EH (cell line): ENCODE data around the gene ANKUB1.

Experiments used
- DNase-seq: peaks from one replicate; pipeline ENCODE4 v3.0.0-alpha.2; 2015; ENCODE audit warnings: low read depth

The ANKUB1 gene

DNA sequence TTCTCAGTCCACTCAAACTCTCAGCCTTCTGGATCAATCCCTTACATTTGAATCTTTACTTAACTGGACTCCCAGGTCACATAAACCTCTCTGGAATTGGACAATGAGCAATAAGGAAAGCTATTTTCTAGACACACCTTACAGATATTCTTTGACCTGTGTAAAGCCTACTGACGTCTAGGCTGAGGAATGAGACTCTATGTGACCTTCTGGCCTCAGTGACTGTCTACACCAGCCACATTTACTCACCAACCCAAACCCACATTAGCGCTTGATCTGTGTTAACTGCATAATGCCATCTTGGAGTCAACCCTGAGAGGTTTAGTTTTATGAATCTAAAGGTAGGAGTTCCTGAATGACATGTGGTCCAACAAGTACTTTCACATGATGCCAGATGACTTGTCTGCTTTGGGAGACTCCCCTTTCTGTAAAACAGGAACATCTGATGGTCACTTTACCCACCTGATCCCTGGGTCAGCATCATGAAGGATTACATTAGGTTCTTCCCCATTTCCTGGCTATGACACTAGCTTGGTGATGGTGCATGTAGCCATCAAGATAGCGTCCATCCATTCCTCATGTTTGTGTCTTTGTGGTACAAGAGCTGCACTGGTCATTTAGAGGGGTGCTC is 28.7 kb downstream of the ANKUB1 start:
- no peak for DNase-seq

- DNase-seq: no peak
These were observed 38.6 kb downstream of the ANKUB1 start for GRCh38 chr3:149753717-149754116.

GRCh38 chr3:149752788-149753136 is 39.6 kb downstream of the ANKUB1 start:
- DNase-seq: no peak

DNA sequence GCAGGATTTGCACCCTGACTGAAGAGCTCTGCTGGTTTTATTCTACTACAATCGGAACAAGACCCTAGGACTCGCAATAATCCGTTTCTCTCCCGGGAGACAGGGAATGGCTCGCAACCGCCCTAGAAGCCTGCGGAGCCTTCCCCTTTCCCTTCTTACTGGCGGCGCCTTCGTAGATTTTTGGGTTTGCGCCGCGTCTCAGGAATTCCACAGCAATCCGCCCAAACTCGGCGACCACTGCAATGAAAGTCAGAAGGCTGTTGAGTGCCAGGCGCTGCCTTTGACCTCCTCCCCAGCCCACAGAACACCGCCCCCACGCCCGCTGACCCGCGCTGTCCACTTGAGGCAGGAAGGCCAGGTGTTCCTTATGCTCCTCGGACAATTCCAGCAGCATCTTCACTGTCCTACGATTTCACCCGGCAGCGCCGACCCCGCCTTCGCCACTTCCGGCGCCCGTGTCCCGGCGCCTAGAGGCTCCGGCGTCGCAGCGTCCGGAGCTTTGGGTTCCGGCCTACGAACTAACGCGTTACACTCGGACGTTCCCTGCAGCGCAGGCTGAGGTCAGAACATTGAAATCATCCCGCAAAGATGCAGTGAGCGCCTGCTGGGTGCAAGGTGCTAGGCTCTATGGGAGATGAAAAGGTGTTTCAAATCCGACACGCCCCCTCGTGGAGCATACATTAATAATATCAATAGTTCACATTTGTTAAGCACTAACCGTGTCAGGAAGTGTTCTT is 40.1 kb downstream of the ANKUB1 start, which contains the start of gene COMMD2:
Gene COMMD2, minus strand, starts transcription at position 439 of the 737 bp plus-strand sequence. Its CDS starts 45 bp downstream, at position 394.
- peak; percentile 82 for DNase-seq

GRCh38 chr3:149751551-149751950 is 40.8 kb downstream of the ANKUB1 start:
- DNase-seq: no peak

DNA sequence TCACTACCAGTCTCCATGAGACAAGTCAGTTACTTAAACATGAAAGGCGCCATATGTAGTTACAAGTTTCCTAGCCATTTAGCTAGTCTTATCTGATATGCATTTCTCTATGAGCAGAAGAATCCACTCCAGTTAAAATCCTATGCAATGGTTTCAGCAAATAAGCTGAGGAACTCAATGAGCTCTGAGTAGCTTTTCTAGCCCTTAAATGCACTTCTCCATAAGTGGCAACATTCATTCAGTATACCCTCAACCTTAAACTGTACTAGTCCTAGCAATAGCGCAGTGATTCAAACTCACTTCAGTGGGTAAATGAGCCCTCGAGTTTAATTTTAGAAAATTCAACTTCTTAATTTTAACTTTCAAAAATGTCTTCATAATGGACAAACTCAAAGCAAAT is 47.7 kb downstream of the ANKUB1 start:
- DNase-seq: no peak

DNA sequence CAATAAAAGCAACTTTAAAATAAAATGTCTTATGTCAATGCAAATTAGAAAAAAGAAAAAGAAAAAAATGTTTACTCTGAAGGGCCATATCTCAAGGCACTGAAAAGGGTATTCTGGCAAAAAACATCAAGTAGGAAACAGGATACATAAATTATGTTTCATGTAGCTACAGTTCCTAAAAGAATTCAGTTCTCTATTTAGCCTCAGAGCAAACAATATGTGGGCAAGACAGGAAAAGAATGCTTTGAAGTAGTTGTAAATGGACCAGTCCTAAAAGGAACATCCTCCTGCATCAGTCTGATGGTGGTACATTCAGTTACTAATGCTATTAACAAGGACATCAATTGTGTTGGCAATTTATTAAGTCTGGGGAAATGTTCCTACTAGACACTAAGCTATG is 48.2 kb downstream of the ANKUB1 start:
- no peak for DNase-seq

DNA sequence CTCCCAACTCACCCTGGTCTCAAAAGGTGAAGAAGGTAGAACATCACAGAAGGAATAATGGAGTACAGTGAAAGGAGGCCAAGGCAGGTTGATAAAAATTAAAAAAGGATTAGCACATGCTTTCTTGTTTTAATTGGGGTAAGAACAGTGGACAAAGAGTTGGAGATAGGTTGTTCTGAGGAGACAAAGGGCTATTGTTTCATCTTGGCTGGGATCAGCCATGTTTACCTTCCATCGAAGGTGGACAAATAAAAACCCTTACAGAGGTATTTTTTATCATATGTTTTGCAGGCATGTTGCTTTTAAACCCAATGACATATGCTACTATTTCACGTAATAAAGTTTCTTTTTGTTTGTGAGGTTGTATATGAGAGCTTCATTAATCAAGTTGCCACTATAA is 53.0 kb downstream of the ANKUB1 start:
- no peak for DNase-seq

GRCh38 chr3:149738876-149739275 is 53.5 kb downstream of the ANKUB1 start:
- no peak for DNase-seq

DNA sequence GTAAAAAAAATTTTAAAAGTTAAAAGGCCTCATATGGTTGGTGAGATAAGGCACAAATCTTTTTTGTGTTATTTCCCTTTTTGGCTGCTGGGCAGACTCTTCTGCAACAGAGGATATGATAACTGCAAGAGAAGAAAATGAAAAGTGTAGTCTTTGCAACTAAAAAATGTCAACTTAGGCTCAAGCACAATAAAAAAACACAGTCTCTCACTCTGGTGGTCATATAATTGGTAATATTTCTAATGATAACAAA is 55.5 kb downstream of the ANKUB1 start:
- no peak for DNase-seq

DNA sequence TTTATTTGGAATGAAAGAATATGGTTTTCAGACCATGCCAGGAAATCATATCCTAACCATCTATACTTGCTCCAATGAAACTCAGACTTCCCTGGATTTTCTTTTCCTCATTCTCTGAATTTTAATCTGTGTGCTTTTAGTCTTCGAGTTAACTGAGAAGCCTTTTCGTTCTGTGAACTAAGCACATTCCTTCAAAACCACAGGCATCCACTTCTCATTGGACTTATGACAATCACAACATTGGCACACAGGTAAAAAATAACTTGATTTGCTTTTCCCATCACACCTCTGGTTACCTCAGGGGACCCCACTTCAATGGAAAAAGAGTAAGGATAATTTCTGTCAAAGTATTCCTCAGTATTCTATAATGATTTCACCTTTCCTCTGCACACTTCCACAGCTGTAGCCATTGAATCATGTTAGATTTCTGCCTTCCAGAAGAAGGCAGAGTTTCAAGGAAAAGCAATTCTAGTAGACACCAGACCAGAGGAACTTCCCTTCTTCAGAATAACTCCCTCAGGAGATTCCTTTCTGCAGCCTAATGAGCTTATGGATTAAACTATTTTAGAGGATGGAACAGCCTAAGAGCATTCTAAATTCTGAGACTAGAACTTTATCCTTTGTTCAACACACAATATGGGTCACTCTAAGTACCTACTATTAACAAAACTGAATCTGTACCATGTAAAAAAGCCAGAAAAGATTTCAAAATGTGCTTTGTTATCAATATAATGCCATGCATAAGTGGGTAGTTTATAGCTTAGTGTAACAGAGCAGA is 56.0 kb downstream of the ANKUB1 start:
- peak; percentile 68 for DNase-seq

DNA sequence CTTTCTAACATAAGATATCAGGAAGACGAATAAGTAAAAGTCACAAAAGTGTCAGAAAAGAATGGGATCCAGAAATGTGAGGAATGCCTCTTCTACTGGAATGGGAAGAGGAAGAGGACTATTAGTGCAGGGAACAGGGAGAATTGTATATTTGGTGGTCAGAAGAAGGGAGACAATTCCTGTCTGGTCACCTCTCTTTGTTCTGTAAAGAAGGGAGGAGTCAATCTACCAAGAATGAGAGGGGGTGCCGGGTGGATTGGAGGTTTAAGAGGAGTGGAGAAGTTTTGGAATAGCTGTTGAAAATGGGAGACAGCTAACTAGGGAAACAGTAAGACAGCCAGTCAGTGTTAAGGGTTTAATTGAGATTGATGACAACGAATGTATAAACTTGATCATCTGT is 60.1 kb downstream of the ANKUB1 start:
- no peak for DNase-seq

DNA sequence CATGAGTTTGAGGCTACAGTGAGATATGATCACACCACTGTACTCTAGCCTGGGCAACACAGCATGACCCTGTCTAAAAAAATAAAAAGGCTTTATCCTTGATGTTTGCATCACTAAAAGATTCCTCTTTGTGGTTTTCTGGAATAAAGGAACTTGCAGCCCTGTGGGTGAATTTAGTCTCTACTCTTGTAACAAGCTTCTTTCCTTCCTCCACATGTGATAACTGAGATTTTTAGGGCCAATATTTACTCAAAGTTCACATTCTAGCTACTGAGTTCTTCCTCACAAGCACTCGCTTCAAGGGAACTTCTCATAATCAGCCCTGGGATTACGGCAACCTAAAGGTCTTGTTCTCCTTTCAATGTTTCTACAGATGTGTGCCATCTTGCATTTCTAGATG is 64.7 kb downstream of the ANKUB1 start:
- DNase-seq: no peak

- DNase-seq: peak; percentile 36
These were observed 65.5 kb downstream of the ANKUB1 start for GRCh38 chr3:149726716-149727407.

GRCh38 chr3:149723781-149724180 is 68.6 kb downstream of the ANKUB1 start:
- no peak for DNase-seq

- no peak for DNase-seq
These were observed 71.4 kb downstream of the ANKUB1 start for GRCh38 chr3:149720918-149721317.

GRCh38 chr3:149717391-149718056 is 74.8 kb downstream of the ANKUB1 start:
- DNase-seq: peak; percentile 76

GRCh38 chr3:149716984-149717383 is 75.4 kb downstream of the ANKUB1 start:
- DNase-seq: no peak

- no peak for DNase-seq
These were observed 77.1 kb downstream of the ANKUB1 start for GRCh38 chr3:149715247-149715646.

DNA sequence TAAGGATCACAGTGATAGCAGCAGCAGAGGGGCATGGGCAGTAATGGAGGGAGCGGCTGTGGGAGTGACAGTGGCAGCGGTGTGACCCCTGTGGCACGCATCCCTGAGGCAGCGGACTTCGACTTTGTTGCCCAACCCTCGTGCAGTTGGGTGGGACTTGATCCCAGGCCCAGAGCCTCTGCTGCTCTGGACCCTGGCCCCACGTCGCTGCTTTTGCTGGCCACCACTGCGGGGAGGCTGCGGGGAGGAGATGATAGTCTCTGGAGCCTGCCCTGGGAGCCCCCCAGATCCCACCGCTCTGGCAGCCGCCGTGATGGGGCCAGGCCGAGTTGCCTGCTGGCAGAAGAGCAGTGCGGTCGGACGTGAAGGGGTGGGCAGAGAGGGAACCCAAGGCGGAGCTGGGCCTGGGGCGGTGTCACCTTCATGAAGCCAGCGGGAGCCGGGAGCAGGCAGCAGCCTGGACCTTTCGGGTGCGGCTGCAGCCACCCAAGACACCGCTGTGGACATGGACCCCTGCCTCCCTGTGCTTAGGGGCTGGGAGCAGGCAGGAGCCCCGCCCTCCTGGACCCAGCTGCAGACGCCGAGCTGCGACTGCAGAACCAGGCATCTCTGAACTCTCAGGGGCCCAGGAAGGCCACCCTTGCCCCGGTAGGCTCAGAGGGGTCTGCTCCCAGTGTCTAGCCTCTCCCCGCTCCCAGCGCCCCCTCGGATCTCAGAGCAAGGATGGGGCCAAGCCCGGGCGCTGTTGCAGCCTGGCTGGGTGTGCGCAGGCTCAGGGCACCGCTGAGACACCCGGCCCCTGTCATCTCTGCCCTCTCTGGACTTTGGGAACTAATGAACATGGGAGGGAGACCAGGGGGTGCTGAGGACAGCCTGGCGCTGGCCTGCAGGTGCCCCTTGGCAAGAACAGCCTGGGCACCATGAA is 78.4 kb downstream of the ANKUB1 start:
- no peak for DNase-seq
